H9 (cell line): Measurements from ENCODE around the gene APOB. TPM values are rescaled to one million over a fixed set of nuclear protein-coding genes. Genes with fewer than 3 reads are reported as not detected.

Experiments used
- DNase-seq: peaks from one replicate; pipeline ENCODE4 v3.0.0-alpha.2; 2017
- H2AFZ ChIP-seq: one replicate; pipeline ENCODE4 v1.6.1; 2013; ENCODE audit warnings: mild to moderate bottlenecking, low read length, control low read depth, moderate library complexity
- H2AK5ac ChIP-seq: 2 replicates; pipeline ENCODE4 v1.6.1; 2013; ENCODE audit warnings: low read length, control low read depth, mixed read lengths; ENCODE audit not compliant: insufficient read length
- H2BK120ac ChIP-seq: one replicate; pipeline ENCODE4 v1.6.1; 2013; ENCODE audit warnings: low read depth, mild to moderate bottlenecking, low read length, control low read depth, inconsistent platforms; ENCODE audit not compliant: poor library complexity, severe bottlenecking
- H2BK12ac ChIP-seq: 2 replicates; pipeline ENCODE4 v1.6.1; 2013; ENCODE audit warnings: low read length, control low read depth, mixed read lengths, low read depth; ENCODE audit not compliant: insufficient read length
- H2BK15ac ChIP-seq: 2 replicates; pipeline ENCODE4 v1.6.1; 2013; ENCODE audit warnings: low read depth, low read length, control low read depth
- H2BK20ac ChIP-seq: one replicate; pipeline ENCODE4 v1.6.1; 2013; ENCODE audit warnings: low read depth, mild to moderate bottlenecking, low read length, control low read depth, inconsistent platforms; ENCODE audit not compliant: poor library complexity, severe bottlenecking
- H2BK5ac ChIP-seq: 2 replicates; pipeline ENCODE4 v1.6.1; 2013; ENCODE audit warnings: low read length, control low read depth, mixed read lengths; ENCODE audit not compliant: insufficient read length
- H3K14ac ChIP-seq: 2 replicates; pipeline ENCODE4 v1.6.1; 2013; ENCODE audit warnings: low read length, control low read depth; ENCODE audit not compliant: insufficient read depth
- H3K18ac ChIP-seq: 2 replicates; pipeline ENCODE4 v1.6.1; 2013; ENCODE audit warnings: low read depth, mild to moderate bottlenecking, mixed read lengths, low read length, control low read depth; ENCODE audit not compliant: insufficient read length
- H3K23ac ChIP-seq: 2 replicates; pipeline ENCODE4 v1.6.1; 2013; ENCODE audit warnings: low read length, control low read depth, mixed read lengths, low read depth; ENCODE audit not compliant: insufficient read length
- H3K23me2 ChIP-seq: 2 replicates; pipeline ENCODE4 v1.6.1; 2013; ENCODE audit warnings: low read depth, mild to moderate bottlenecking, mixed read lengths, low read length, control low read depth; ENCODE audit not compliant: insufficient read length, poor library complexity, severe bottlenecking
- H3K27ac ChIP-seq: 2 replicates; pipeline ENCODE4 v1.5.1; 2013; ENCODE audit warnings: low read length, control low read depth, mixed read lengths, low read depth; ENCODE audit not compliant: insufficient read length
- H3K27me3 ChIP-seq: 2 replicates; pipeline ENCODE4 v1.6.1; 2013; ENCODE audit warnings: low read length, control low read depth, inconsistent platforms; ENCODE audit not compliant: insufficient read depth
- H3K4ac ChIP-seq: 2 replicates; pipeline ENCODE4 v1.6.1; 2013; ENCODE audit warnings: low read depth, mild to moderate bottlenecking, control low read depth, inconsistent platforms, low read length, moderate library complexity
- H3K4me1 ChIP-seq: 2 replicates; pipeline ENCODE4 v1.6.1; 2013; ENCODE audit warnings: low read length, control low read depth, inconsistent platforms; ENCODE audit not compliant: insufficient read depth
- H3K4me2 ChIP-seq: 2 replicates; pipeline ENCODE4 v1.6.1; 2013; ENCODE audit warnings: low read length, control low read depth, mixed read lengths; ENCODE audit not compliant: insufficient read length, insufficient read depth
- H3K56ac ChIP-seq: 2 replicates; pipeline ENCODE4 v1.6.1; 2013; ENCODE audit warnings: low read depth, mild to moderate bottlenecking, mixed read lengths, low read length, control low read depth; ENCODE audit not compliant: insufficient read length
- H3K79me1 ChIP-seq: 2 replicates; pipeline ENCODE4 v1.6.1; 2013; ENCODE audit warnings: low read depth, mild to moderate bottlenecking, moderate library complexity, low read length, control low read depth, inconsistent platforms; ENCODE audit not compliant: insufficient read depth, poor library complexity, severe bottlenecking
- H3K79me2 ChIP-seq: 2 replicates; pipeline ENCODE4 v1.6.1; 2013; ENCODE audit warnings: low read length, control low read depth, inconsistent platforms; ENCODE audit not compliant: insufficient read depth
- H3K9ac ChIP-seq: 2 replicates; pipeline ENCODE4 v1.6.1; 2013; ENCODE audit warnings: low read length, control low read depth, mixed read lengths; ENCODE audit not compliant: insufficient read length; ENCODE audit errors: extremely low read depth
- H3K9me3 ChIP-seq: one replicate; pipeline ENCODE4 v1.6.1; 2013; ENCODE audit warnings: low read depth, low read length, inconsistent platforms; ENCODE audit not compliant: control insufficient read depth
- H3T11ph ChIP-seq: one replicate; pipeline ENCODE4 v1.6.1; 2013; ENCODE audit warnings: mild to moderate bottlenecking, low read length, control low read depth, inconsistent platforms
- H4K20me1 ChIP-seq: one replicate; pipeline ENCODE4 v1.6.1; 2013; ENCODE audit not compliant: control insufficient read depth, insufficient read length, insufficient read depth
- H4K5ac ChIP-seq: 2 replicates; pipeline ENCODE4 v1.6.1; 2013; ENCODE audit warnings: low read depth, mild to moderate bottlenecking, mixed read lengths, low read length, control low read depth; ENCODE audit not compliant: insufficient read length
- H4K8ac ChIP-seq: replicated peaks from 2 replicates; pipeline ENCODE4 v1.6.1; 2013; ENCODE audit warnings: low read length, control low read depth, mixed read lengths, low read depth; ENCODE audit not compliant: insufficient read length
- H4K91ac ChIP-seq: 2 replicates; pipeline ENCODE4 v1.6.1; 2013; ENCODE audit warnings: low read depth, mild to moderate bottlenecking, moderate library complexity, mixed read lengths, low read length, control low read depth; ENCODE audit not compliant: insufficient read length
- H3K27ac Mint-ChIP-seq, 3 experiments: 2 replicates in 2 of 3; 3 replicates in 1 of 3; pipeline ENCODE4 v1.8.0; 2020 to 2021; ENCODE audit warnings: mixed read lengths in 3 of 3, mild to moderate bottlenecking in 1 of 3, moderate library complexity in 1 of 3
- H3K27me3 Mint-ChIP-seq: 2 replicates; pipeline ENCODE4 v1.8.0; 2021; ENCODE audit warnings: low read depth, mild to moderate bottlenecking, moderate library complexity, mixed read lengths
- H3K36me3 Mint-ChIP-seq, 3 experiments: 2 replicates in 2 of 3; 3 replicates in 1 of 3; pipeline ENCODE4 v1.8.0; 2020 to 2021; ENCODE audit warnings: low read depth in 3 of 3, mixed read lengths in 3 of 3; ENCODE audit not compliant: insufficient read depth in 1 of 3
- H3K4me1 Mint-ChIP-seq, 2 experiments: 2 replicates each; pipeline ENCODE4 v1.8.0; 2020; ENCODE audit warnings: mixed read lengths in 2 of 2
- H3K4me3 Mint-ChIP-seq, 2 experiments: 2 replicates in 1 of 2; 3 replicates in 1 of 2; pipeline ENCODE4 v1.8.0; 2020 to 2021; ENCODE audit warnings: mild to moderate bottlenecking in 2 of 2, mixed read lengths in 2 of 2, moderate library complexity in 1 of 2
- H3K9me3 Mint-ChIP-seq, 2 experiments: 2 replicates in 1 of 2; 3 replicates in 1 of 2; pipeline ENCODE4 v1.8.0; 2020; ENCODE audit warnings: mild to moderate bottlenecking in 2 of 2, mixed read lengths in 2 of 2, moderate library complexity in 1 of 2
- CTCF ChIP-seq: fragments of 200-600 bp; sonication (generic); conservative IDR thresholded peaks from 3 replicates; pipeline ENCODE4 v1.8.0; 2021; ENCODE audit warnings: antibody characterized with exemption, mild to moderate bottlenecking
- WGBS: extraction: QIAGEN DNeasy Blood & Tissue Kit; methylation state at CpG from one replicate; pipeline ENCODE4 v1.1.7; 2013; ENCODE audit warnings: missing lambda C conversion rate, low lambda C conversion rate, mixed read lengths; ENCODE audit not compliant: insufficient read length; ENCODE audit errors: extremely low coverage; 5-methylcytosine and 5-hydroxymethylcytosine counted together
- total RNA-seq: library from RNA; stranded (reverse); gene quantifications from 2 replicates; pipeline ENCODE4 v1.2.1, GENCODE V29; 2021

APOB gene
- total RNA-seq, 1 experiment from 2014 or later = 0.26 TPM

- H3K27ac Mint-ChIP-seq = no peak overlapping the region
- no peak for DNase-seq
- H3K14ac ChIP-seq = no peak overlapping the region
- H3K27me3 ChIP-seq = no peaks in the 10 kb centered on the region
- no peaks in the 10 kb centered on the region; a peak in 1 of 5 replicates for H3K9me3 Mint-ChIP-seq
- H4K91ac ChIP-seq = no peak overlapping the region
- no peak overlapping the region for H4K8ac ChIP-seq
- no peak overlapping the region for H2BK20ac ChIP-seq
- no peak overlapping the region for H3K4me2 ChIP-seq
- H3K23me2 ChIP-seq = no peaks in the 10 kb centered on the region
- no peaks in the 10 kb centered on the region for H4K20me1 ChIP-seq
- H3K4me3 Mint-ChIP-seq = no peak overlapping the region
- no peak overlapping the region for H2AK5ac ChIP-seq
- H3T11ph ChIP-seq = no peak overlapping the region
- H2BK15ac ChIP-seq = no peak overlapping the region
- no peak overlapping the region for H3K23ac ChIP-seq
- no peak overlapping the region for H3K4ac ChIP-seq
- H3K18ac ChIP-seq = no peak overlapping the region
- H3K4me1 ChIP-seq = no peaks in the 10 kb centered on the region
- H3K79me2 ChIP-seq = no peaks in the 10 kb centered on the region
- H3K79me1 ChIP-seq = no peaks in the 10 kb centered on the region
- H3K36me3 Mint-ChIP-seq = no peaks in the 10 kb centered on the region; a peak in 1 of 7 replicates
- H3K27me3 Mint-ChIP-seq = peaks cover 22% of the 10 kb centered on the region
- no peak overlapping the region for H2BK12ac ChIP-seq
- no peaks in the 10 kb centered on the region for H3K9me3 ChIP-seq
- no peaks in the 10 kb centered on the region for H3K4me1 Mint-ChIP-seq
- no peak overlapping the region for H3K27ac ChIP-seq
- no peak overlapping the region for H4K5ac ChIP-seq
- no peak for TF ChIP-seq CTCF
- H2BK120ac ChIP-seq = no peak overlapping the region
- H2AFZ ChIP-seq = no peak overlapping the region
- H3K9ac ChIP-seq = no peak overlapping the region
- H3K56ac ChIP-seq = no peak overlapping the region
- no peak overlapping the region for H2BK5ac ChIP-seq
- no CpG with 5 or more reads among the region's 8 CpGs for WGBS
Observed at GRCh38 chr2:21013043-21013816, 30.6 kb downstream of the APOB start.
